GM19395 (cell line): ENCODE data around the gene WDR82.

Experiments
- ATAC-seq: cut with Tn5 transposase; IDR thresholded peaks from one replicate; pipeline ENCODE4 v1.9.1; 2021; ENCODE audit warnings: mild to moderate bottlenecking, moderate library complexity; ENCODE audit not compliant: unreplicated experiment

The WDR82 gene

DNA sequence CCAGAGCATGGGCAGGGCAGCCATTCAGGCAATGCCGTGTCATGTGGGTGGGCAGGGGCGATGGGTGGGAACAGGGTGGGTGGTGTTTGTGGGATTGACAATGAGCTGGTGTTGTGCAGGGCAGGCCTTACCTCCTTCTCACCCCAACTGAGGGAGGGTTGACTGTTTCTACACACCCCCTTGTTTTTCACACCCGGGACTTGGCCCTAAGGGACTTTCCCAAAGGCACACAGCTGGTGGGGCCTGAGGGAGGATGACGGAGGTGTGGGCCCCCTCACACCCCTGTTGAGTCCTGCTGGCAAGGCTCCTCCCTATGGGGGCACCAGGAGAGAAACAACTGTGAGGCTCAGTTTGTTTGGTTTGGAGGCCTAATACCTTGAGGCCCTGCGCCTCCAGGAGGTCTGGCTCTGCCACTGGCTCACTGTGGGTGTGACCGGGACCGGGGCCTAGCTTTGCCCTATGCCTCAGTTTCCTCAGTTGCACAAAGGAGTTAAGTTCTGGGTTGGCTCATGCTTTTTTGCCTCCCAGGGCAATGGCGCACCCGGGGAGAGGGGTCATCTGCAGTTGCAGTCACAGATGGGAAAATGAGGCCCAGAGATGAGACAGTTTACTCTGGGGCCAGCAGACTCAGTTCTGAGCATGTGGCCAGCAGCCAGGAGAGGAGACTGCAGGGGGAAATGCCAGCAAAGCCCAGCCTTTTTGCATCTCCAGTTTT lies 32.6 kb upstream of the WDR82 start:
- no peak for ATAC-seq

DNA sequence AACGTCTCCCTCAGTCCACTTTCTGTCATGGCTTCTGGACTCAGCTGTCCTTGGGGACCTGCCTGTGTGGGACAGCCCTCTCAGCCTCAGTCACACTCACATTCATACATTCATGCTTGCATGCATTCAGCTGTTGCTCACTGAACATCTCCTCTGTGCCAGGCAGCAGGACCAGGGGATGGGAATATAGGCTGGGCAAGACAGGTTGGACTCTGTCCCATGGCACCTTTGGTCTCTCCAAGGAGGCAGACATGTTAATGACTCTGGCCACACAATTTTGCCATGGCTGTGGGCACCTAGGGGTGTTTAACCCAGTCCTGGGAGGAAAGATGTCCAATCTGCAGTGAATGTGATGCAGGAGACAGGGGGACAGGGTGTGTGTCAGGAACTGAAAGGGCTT lies 29.9 kb upstream of the WDR82 start:
- ATAC-seq: no peak

DNA sequence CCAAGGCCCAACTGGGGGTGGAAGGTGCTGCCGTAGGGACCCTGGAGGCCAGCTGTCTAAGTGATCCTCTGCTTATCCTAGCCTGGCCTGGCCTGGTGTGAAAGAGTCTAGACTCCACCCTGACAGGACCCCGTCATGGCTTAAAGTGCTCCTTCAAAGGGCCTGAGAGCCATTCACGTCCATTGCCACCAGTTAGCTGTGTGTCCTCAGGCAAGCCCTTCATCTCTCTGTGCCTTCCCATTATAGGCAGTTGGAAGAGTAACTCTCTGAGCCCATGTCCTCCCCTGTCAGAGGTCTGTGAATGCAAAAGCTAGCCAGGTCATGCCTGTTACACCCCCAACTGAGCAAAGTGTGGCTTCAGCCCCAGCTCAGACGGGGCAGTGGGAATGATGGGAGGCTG lies 28.5 kb upstream of the WDR82 start:
- ATAC-seq: no peak

DNA sequence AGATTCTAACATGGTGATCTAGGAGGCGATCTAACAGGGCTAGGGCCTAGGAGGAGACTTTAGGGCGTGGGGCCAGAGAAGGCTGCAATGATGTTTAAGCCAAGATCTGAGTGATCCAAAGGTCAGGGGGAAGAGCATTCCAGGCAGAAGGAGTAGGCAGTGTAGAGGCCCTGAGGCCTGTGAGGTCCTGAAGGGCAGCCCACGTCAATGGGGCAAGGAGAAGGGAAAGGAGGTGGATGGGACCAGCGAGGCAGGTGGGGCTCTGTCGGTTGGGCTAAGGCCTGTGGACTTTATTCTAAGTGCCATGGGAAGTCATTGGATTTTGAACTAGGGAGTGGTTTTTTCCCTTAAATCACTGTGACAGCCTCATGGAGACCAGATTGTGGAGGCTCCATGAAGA lies 27.5 kb upstream of the WDR82 start:
- ATAC-seq: no peak

GRCh38 chr3:52303811-52304210 lies 25.4 kb upstream of the WDR82 start:
- ATAC-seq: no peak

GRCh38 chr3:52302426-52303145 lies 24.1 kb upstream of the WDR82 start:
- no peak for ATAC-seq

GRCh38 chr3:52299879-52300611 lies 21.6 kb upstream of the WDR82 start:
- ATAC-seq: no peak

DNA sequence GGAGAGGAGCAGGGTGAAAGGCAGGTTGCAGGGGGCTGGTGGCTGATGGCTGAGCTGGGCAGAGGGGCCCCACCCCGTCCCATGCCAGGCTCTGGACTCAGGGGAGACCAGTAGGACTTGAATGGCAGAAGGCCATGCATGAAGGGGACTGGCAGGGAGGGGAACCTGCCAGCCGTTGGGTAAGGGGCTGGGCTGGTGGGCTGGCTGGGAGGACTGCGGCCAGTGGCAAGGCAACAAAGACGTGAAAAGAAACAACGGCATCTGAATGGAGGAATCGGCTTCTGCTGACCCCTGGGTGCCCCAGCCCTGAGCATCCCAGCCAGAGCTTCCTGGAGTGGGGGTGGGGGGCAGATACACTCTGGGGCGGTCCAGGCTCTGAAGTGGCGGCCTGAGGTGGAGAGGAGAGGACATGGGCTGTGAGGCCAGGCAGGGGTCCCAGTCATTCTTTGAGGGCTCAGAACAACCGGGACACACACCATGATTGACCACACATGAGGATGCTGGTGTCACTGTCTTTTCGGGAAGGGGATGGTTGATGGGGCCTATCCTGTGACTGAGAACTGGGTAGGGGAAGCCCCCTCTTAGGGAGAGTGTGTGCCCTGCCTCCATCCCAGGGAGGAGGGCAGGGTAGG lies 20.9 kb upstream of the WDR82 start:
- no peak for ATAC-seq

DNA sequence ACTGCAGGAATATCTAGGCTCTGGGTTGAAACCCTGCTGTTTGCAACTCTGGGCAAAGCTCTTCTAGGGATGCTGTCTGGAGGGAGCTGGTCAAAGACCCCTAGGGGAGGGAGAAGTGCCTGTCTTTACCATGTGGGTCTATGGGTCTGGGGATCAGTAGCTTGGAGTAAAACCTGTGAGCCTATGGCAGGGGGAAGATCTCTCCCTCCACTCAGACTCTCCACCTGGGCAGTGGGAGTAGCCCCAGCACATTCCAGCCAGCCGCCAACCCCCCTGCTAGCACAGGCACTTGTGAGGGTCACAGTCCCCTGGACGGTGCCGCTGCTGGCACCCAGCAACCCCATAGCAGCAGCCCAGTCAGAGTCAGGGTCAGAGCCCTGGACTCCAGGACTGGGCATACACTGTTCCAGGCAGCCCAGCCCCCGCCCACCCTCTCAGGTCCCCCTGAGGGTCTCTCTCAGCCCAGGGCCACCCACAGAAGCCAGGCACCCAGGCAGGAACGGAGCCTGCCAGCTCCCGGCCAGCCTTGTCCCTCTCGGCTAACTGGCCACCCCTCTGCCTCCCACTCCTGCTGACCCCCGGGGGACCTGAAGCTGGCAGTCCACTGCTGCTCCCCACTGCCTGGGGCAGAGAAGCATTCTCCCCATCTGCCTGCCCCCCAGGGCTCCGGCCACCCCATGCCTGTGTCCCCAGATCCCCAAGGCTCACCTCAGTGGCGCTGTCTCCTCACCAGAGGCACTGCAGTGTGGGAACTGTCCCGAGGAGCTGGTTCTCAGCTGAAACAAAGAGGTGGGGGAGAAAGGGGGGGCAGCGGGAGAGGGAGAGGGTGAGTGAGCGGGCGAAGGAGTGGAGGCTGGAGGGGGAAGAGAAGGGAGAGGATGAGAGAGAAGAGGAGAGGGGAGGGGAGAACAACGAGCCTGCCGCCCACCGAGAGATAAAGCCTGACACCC lies 20.0 kb upstream of the WDR82 start:
- ATAC-seq: no peak

- ATAC-seq: no peak
Observed at GRCh38 chr3:52297242-52298148, 19.0 kb upstream of the WDR82 start.

DNA sequence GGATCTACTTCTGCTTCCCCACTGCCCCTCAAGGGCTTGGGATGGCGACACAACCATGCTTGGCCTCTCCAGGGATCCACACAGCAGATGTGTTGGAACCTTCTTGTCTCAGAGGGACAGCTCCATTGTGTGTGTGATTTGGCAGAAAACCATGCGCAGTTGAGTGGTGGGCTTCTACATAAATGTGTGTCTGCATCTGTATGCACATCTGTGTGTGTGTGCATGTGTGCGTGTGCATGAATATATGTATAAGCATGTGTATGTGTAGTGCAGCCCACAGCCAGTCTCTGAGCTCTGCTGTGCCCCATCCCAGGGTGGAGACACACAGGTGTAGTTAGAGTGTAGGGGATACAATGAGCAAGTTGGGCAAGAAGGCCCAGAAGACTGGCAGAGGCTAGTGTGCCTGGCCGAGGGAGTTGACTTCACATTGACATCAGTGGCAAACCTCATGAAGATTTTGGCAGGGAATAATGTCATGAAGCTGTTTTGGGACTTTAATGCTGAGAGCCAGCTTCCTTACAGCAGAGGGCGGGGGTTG lies 17.3 kb upstream of the WDR82 start:
- no peak for ATAC-seq

DNA sequence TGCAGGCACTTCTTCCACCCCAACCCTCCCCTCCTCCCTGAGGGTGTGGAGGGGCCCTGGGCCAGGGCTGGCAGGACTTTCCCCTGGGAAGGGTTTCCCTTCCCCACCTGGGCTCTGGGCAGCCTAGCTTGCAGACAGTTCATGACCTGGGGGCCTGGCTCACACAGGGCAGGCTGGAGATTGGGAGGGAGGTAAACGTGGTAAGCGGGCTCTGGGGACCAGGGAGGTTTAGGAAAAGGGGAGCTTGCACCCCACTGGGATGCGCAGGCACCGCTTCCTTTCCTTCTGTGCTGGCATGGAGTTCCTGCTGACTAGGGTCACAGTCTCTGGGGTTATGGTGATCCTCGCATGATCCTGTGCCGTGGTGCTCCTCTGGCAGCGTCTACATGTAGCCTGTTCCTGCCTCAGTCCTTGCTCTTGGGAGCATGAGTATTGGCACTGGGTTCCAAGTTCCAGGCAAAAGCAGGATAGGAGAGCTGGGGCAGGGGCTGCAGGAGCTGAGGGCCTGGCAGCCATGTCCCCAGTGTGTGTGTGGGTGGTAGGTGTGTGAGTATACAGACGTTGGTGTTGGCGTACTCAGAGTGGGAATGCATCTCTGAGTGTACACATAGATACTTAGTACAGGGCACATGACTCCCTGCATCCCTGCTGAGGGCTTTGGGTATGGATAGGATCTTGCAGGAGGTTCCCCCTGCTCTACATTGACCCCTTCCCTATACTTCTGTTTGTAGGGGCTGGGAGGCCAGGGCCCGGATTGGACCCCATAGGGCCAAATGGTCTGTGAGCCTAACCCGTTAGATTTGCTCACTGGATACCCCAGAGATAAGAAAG lies 16.1 kb upstream of the WDR82 start:
- no peak for ATAC-seq

DNA sequence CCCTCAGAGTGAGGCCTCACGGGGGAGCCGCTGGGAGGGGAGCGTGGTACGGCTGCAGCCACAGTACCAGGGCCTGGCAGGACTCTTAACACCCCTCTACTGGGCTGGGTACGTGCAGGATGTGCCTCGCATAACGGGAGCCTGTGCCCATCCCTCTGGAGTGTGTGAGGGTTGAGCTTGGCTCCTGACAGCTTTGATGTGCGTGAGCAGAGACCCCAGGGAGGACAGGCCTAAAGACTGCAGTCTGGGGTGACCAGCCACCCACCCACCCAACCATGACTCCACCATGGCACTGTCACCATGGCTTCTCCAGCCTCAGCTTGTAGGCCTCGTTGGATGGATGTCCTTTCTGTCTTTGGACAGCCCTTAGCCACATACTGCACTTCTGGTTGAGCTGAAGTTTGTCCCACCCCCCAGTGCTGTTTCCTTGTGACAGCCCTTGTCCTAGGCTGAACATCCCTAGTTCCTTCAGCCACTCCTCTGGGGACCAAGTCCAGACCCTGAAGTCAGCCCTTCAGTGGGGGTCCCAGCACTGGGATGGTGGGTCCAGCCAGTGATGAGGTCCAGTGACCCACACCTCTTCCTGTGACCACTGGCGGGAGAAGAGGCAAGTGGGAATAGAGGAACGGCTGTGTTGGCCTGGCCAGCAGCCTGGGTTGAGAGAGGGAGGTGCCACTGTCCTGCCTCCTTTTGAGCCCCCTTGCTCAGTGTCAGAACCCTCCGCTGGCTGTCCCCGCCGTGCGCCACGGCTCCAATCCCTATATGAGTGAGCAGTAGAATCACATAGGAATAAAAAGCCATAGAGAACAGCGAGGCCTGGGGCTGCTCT lies 15.3 kb upstream of the WDR82 start:
- no peak for ATAC-seq

GRCh38 chr3:52292247-52293065 lies 14.0 kb upstream of the WDR82 start:
- ATAC-seq: no peak

GRCh38 chr3:52291508-52292181 lies 13.2 kb upstream of the WDR82 start:
- ATAC-seq: no peak
